ENCODE results near the gene GRM7. TPM values are rescaled to one million over a fixed set of nuclear protein-coding genes. Genes with fewer than 3 reads are reported as not detected.

The GRM7 gene
- total RNA-seq, 6 experiments from 2014 or later, result not detected

DNA sequence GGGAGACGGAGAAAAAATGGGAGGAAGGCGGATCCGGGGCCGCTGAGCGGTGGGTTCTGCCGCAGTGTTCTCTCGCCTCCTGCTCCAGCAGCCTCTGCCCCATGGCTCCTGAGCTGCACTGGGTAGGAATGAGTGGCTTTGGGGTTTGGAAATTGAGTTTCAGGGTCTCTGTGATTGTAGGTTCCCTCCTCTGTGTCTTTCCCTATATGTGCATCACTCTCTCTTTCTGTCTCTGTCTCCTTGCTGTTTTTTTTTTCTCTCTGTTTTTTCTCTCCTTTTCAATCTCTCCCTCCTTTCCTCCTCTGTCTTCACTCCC is 1.9 kb downstream of the GRM7 start:
- TF ChIP-seq, protein P1, sequence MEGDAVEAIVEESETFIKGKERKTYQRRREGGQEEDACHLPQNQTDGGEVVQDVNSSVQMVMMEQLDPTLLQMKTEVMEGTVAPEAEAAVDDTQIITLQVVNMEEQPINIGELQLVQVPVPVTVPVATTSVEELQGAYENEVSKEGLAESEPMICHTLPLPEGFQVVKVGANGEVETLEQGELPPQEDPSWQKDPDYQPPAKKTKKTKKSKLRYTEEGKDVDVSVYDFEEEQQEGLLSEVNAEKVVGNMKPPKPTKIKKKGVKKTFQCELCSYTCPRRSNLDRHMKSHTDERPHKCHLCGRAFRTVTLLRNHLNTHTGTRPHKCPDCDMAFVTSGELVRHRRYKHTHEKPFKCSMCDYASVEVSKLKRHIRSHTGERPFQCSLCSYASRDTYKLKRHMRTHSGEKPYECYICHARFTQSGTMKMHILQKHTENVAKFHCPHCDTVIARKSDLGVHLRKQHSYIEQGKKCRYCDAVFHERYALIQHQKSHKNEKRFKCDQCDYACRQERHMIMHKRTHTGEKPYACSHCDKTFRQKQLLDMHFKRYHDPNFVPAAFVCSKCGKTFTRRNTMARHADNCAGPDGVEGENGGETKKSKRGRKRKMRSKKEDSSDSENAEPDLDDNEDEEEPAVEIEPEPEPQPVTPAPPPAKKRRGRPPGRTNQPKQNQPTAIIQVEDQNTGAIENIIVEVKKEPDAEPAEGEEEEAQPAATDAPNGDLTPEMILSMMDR (IDR thresholded peaks at IDR 0.05), result no peak
- DNase-seq, result no peak
- H3K36me3 Mint-ChIP-seq (ENCODE audit: low read depth), result peaks cover 7% of the 10 kb centered on the region; the same call in 1 of the 2 replicates
- H3K27ac Mint-ChIP-seq, result no peak overlapping the region
- no peaks in the 10 kb centered on the region; the same call in 1 of the 2 replicates for H3K27me3 Mint-ChIP-seq (ENCODE audit: insufficient read depth)
- H3K9me3 Mint-ChIP-seq, result peaks cover 35% of the 10 kb centered on the region
- no peak overlapping the region for H3K4me3 Mint-ChIP-seq
- no peaks in the 10 kb centered on the region for H3K4me1 Mint-ChIP-seq (ENCODE audit: low read depth)

GRCh38 chr3:6867269-6867668 is 6.4 kb downstream of the GRM7 start:
- TF ChIP-seq, protein P1 (IDR thresholded peaks at IDR 0.05), result no peak
- Mint-ChIP-seq H3K36me3 (ENCODE audit: low read depth) (peaks cover 7% of the 10 kb centered on the region; the same call in 1 of the 2 replicates), H3K4me3 (no peak overlapping the region), H3K27me3 (ENCODE audit: insufficient read depth) (no peaks in the 10 kb centered on the region; the same call in 1 of the 2 replicates), H3K4me1 (ENCODE audit: low read depth) (no peaks in the 10 kb centered on the region), H3K9me3 (peaks cover 37% of the 10 kb centered on the region), H3K27ac (no peak overlapping the region)
- no peak for DNase-seq

- Mint-ChIP-seq H3K4me3 (no peak overlapping the region), H3K9me3 (peaks cover 35% of the 10 kb centered on the region), H3K36me3 (ENCODE audit: low read depth) (0 out of 2 replicates have a peak, but pooled peaks cover 4% of the 10 kb centered on the region), H3K4me1 (ENCODE audit: low read depth) (no peaks in the 10 kb centered on the region), H3K27me3 (ENCODE audit: insufficient read depth) (peaks cover 2% of the 10 kb centered on the region; the same call in 1 of the 2 replicates), H3K27ac (no peak overlapping the region)
- TF ChIP-seq, protein P1 (IDR thresholded peaks at IDR 0.05), result no peak
- no peak for DNase-seq
Measured at GRCh38 chr3:6878731-6879130, 17.8 kb downstream of the GRM7 start.

GRCh38 chr3:6912240-6912639 is 51.3 kb downstream of the GRM7 start:
- Mint-ChIP-seq H3K9me3 (peaks cover 58% of the 10 kb centered on the region), H3K4me3 (no peak overlapping the region), H3K27me3 (ENCODE audit: insufficient read depth) (no peaks in the 10 kb centered on the region), H3K4me1 (ENCODE audit: low read depth) (no peaks in the 10 kb centered on the region), H3K27ac (no peak overlapping the region), H3K36me3 (ENCODE audit: low read depth) (no peaks in the 10 kb centered on the region)
- TF ChIP-seq, protein P1 (IDR thresholded peaks at IDR 0.05), result no peak
- DNase-seq, result no peak

DNA sequence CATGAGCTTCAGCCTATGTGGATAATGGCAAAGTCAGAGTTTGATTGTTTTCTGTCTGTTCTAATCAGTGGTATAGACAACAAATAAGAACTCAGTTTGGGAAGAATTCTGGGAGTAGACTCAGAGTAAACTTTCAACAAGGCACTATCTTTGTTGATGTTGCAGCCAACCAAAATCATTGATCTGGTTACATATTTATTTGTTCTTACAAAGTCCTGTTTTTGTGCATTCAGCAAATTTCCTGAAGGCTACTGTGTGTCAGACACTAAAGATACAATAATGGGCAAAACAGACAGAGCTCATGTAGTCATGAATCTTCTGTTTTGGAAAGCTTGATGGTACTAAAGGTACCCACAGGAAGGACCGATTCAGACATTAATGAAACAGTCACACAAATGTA is 55.0 kb downstream of the GRM7 start:
- peaks cover 36% of the 10 kb centered on the region for H3K9me3 Mint-ChIP-seq
- TF ChIP-seq, protein P1 (IDR thresholded peaks at IDR 0.05), result no peak
- no peaks in the 10 kb centered on the region for H3K27me3 Mint-ChIP-seq (ENCODE audit: insufficient read depth)
- H3K36me3 Mint-ChIP-seq (ENCODE audit: low read depth), result no peaks in the 10 kb centered on the region
- DNase-seq, result no peak
- no peak overlapping the region for H3K27ac Mint-ChIP-seq
- no peaks in the 10 kb centered on the region for H3K4me1 Mint-ChIP-seq (ENCODE audit: low read depth)
- no peak overlapping the region for H3K4me3 Mint-ChIP-seq

DNA sequence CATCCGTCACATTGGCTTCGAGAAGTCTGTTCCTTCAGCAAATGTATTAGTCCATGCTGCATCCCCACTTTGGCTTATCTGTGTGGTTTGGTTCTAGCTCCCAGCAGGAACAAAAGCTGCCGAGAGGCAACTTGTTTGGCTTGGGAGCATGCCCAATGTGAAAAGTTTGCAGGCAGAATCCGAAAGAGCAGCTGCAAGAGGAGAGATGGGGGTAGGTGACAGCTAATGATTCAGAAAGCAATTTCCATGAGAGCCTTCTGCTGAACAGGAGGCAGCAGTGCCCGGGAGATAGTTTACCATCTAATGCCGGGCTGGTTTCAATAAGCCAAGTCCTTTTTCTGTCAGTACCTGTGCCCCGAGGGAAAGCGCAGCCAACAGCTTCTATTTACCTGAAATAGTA is 60.2 kb downstream of the GRM7 start:
- Mint-ChIP-seq H3K27ac (no peak overlapping the region), H3K4me1 (ENCODE audit: low read depth) (no peaks in the 10 kb centered on the region), H3K4me3 (no peak overlapping the region), H3K36me3 (ENCODE audit: low read depth) (no peaks in the 10 kb centered on the region), H3K9me3 (peaks cover 50% of the 10 kb centered on the region), H3K27me3 (ENCODE audit: insufficient read depth) (no peaks in the 10 kb centered on the region)
- DNase-seq, result no peak
- TF ChIP-seq, protein P1 (IDR thresholded peaks at IDR 0.05), result no peak

Data from HFFc6 (cell line).